GM18858 (cell line): Measurements from ENCODE around the gene ATPAF2.
"Not testable (repeated sequence)": the region's sequence is repeated elsewhere in the genome, so short reads cannot be mapped to it uniquely, and the experiment has no call there.

ENCODE experiments used
- ATAC-seq: cut with Tn5 transposase; IDR thresholded peaks from one replicate; pipeline ENCODE4 v1.9.1; 2021; ENCODE audit not compliant: unreplicated experiment

The ATPAF2 gene

DNA sequence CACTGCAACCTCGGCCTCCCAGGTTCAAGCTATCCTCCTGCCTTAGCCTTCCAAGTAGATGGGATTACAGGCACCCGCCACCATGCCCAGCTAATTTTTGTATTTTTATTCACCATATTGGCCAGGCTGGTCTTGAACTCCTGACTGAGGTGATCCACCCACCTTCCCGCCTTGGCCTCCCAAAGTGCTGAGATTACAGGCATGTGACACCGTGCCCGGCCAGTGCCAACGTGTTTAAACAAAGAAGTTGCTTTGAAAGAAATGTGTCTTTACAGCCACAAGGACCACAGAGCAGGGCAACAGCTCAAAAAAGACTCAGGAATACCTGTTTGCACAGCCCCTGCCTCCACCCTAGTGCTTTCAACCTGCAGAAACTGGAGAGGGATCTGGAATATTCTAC is 25.0 kb downstream of the ATPAF2 start:
- no peak for ATAC-seq

DNA sequence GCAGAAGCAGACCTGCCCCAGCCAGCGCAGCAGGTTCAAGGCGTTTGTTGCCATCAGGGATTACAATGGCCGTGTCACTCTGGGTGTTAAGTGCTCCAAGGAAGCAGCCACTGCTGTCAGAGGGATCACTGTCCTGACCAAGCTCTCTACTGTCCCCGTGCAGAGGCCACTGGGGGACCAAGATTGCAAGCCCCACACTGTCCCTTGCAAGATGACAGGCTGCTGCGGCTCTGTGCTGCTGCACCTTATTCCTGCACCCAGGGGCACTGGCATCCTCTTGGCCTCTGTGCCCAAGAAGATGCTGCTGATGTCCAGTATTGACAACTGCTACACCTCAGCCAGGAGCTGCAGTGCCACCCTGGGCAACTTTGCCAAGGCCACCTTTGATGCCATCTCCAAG is 27.7 kb downstream of the ATPAF2 start:
- no peak for ATAC-seq

DNA sequence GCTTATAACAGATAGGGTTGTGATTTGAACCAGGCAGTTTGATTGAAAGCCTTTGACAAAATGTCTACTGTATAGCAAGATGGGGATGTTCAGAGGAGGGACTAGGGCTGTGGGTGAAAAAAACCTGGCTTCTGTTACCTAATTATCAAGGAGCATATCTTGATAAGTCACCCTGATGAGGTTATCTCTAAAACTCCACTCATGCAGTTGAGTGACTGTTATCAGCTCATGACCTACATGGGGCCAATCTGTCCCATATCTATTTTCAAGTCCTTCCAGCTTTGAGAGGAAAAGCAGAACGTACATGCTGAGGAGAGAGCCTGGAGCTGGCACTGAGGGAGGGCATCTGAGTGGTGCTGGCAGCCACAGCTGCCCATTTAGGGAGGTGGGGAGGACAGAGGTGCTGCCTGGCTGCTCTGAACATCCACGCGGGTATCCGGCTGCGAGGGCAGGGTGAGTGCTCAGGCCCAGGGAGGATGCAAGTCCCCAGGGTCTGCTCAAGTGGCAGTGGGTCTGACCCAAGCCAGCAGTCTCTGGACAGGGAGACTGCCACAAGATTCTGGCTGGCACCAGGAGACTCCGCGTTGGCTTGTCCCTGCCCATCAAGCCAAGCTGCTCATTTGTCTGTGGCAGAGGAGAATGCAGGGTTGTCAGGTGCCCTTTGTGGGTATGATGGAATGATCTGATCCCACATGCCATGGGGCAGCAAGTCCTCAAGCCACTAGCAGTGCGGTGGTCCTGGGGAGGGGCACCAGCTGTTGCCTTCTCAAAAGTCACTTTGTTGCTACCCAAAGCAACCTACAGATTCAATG is 29.2 kb downstream of the ATPAF2 start:
- no peak for ATAC-seq

DNA sequence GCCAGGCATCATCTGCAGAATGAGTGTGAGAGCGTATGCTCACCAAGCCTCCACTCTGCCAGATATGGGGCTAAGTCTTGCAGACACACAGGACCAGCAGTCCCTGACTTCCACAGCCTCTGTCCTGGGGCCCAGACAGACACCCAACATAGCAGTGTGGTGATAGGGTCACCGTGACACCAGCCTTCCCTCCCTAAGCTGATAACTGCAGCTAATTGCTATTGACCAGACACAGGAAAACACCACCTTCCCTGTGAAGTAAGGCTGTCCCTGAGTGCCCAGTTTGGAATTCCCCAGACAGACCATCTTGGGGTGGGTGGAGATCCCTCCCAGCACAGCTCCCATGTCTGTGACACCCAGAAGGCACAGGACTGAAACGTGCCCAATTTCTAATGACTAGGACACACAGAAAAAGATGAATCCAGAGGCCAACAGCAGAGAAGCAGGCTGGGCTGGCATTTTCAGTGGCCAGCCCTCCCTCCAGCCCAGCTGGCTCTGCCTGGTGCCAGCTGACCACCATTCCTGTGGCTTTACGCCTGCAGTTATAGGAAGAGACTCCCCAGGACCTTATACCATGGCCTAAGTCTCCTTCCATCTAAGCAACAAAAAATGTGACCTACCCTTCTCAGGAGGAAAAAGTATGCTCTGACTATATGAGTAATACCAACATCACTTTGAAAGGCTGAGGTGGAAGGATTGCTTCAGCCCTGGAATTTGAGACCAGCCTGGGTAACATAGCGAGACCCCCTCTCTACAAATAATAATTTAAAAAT is 30.3 kb downstream of the ATPAF2 start:
- no peak for ATAC-seq

DNA sequence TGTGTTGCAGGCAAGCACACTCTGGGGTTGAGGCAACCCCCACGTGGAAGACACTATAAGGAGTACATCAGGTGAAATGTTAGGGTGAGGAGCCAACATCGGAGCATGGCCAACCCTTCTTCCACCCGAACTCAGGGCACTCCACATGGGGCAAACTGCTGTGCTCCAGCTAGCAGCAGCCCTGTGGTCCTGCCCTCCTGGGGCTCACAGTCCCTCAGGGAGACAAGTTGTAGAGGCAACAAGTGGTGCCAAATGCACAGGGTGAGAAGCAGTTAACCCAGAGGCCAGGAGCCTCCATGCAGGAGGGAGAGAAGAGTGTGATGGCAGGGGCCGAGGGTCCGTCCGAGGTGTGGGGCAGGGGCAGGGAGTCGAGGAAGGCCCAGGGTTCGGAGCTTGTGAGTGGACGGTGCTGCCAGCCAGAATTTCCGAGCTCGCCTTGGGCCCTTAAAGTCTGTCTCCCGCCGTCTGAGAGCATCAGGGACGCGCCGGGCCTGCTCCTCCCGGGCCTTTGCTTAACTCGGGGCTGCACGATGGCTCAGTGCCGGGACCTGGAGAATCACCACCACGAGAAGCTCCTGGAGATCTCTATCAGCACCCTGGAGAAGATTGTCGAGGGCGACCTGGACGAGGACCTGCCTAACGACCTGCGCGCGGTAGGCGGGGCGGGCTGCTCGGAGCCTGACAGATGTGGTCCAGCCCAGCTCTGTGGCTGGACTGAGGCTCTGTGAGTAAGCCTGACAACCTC is 32.3 kb downstream of the ATPAF2 start:
- no peak for ATAC-seq

DNA sequence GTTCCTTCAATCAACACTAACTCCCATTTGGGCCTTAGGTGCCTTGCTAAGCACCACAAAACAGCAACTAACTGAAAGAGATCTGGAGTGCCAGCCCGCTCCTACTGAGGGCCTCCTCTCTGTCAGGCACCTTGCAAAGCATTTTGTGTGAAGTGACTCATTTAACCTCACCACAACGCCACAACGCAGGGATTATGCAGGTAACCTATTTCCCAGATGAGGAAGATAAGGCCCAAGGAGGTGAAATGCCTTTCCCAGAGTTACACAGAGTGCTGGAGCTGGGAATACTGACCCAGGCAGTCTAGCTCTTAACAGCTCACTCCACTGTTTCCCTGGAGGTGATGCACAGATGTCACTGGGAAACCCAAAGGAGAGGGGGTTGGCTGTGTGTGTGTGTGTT is 33.5 kb downstream of the ATPAF2 start:
- no peak for ATAC-seq

DNA sequence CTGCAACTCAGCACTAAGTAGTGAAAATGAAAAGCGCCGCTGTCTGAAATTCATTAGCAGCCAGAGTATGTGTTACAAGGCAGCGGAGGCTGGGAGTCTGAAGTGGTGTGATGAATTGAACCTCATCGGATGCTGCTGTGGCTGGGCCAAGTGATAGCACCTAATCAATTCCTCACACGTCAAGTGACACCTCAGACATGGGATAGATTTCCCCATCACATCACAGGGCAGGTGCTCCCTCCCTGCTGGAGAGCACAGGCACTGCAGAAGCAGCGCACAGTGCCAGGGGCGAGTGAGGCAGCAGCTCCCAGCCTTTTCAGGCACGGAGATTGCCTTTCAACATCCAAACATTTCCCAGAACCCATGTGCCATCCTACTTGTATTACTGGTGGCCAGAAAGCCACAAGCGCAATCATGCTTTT is 34.1 kb downstream of the ATPAF2 start:
- no peak for ATAC-seq

DNA sequence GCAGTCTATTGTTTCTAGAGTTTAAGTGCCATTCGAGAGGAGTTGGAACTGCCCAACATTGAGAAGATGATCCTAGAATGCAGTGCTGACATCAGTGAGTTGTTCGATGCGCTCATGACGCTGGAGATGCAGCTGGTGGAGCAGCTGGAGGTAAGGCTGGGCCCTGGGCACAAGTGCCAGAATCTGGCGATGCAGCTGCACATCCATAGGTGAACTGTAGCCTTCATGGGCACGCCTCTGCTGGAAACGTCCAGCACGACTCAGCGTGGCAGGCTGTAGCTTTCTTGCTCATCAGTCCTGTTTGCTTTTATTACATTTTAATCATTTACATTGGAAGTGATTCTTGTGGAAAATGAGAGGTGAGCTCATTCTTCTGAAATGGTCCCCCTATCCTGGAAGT is 34.6 kb downstream of the ATPAF2 start:
- no peak for ATAC-seq

DNA sequence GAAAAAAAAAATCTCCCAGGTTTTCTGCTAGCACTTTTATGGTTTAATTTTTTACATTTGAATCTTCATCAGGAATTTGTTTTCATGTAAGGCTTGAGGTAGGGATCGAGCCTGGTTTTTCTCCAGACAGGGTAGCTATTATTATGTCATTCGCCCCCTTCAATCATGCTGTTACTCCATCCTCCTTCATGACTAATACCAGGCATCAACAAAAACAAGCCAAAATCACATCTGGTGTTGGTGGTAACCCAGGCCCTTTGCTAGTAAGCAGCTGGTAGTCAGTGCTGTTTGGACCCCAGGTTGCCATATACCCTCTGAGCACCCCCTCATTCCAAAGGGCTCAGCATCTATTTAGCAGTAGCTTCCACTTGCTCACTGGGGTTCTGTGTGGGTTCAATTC is 36.8 kb downstream of the ATPAF2 start:
- no peak for ATAC-seq

DNA sequence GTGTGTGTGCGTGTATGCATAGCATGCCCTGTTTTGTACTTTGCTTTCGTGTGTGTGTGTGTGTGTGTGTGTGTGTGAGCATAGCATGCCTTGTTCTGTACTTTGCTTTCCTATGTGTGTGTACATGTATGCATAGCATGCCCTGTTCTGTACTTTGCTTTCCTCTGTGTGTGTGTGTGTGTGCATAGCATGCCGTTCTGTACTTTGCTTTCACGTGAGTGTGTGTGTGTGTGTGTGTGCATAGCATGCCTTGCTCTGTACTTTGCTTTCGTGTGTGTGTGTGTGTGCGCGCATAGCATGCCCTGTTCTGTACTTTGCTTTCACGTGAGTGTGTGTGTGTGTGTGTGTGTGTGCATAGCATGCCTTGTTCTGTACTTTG is 38.9 kb downstream of the ATPAF2 start:
- ATAC-seq, result no peak

DNA sequence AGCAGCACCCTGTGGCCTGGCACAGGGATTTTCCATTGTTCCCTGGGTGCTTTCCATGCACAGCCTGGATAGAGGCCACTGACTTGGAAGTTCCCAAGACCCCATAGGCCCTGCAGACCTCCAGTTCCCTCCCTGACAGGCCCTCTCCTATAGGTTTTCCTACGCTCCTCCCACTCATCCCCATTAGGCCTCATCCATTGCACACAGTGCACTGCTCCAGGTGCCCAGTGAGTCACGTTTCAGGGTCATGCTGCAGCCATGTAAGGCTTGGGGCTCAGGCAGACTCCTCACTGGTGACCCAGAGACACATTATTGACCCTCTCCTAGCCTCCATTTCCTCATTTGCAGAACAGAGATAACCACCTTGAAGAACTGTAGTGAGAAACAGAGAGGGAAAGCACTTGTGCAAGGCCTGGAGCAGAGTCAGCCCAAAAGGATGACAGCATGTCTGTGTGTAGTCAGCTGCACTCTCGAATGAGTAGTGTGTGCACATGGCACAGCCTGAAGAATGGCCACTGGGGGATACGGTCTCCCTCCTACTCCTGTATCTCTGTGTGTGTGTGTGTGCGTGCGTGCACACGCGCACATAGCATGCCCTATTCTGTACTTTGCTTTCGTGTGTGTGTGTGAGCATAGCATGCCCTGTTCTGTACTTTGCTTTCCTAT is 39.5 kb downstream of the ATPAF2 start:
- ATAC-seq, result no peak

DNA sequence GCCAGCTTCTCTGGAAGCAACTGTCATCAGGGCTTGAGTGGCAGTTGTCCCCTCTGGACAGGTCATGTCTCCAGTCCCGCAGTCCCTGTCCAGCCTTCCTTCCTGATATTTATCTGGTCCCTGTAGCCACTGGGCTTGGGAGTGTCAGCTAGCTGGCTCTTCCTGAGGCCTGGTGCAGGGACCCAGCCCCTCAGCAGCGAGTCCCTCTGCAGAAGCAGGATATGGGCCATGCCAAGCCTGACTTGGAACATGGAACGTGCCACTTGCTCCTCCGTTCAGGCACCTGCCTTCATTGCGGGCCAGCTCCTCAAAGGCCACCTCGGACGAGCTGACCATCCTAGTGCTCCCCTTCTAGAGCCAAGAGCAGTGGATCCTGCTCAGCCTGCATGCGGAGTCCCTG is 40.0 kb downstream of the ATPAF2 start:
- ATAC-seq, result no peak

DNA sequence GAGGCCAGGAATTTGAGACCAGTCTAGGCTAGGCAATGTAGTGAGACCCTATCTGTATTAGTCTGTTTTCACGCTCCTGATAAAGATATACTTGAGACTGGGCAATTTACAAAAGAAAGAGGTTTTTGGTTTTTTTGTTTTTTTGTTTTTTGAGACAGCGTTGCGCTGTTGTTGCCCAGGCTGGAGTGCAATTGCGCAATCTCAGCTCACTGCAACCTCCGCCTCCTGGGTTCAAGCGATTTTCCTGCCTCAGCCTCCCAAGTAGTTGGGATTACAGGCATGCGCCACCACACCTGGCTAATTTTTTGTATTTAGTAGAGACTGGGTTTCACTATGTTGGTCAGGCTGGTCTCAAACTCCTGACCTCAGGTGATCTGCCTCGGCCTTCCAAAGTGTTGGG is 43.1 kb downstream of the ATPAF2 start:
- ATAC-seq, result not testable (repeated sequence)

DNA sequence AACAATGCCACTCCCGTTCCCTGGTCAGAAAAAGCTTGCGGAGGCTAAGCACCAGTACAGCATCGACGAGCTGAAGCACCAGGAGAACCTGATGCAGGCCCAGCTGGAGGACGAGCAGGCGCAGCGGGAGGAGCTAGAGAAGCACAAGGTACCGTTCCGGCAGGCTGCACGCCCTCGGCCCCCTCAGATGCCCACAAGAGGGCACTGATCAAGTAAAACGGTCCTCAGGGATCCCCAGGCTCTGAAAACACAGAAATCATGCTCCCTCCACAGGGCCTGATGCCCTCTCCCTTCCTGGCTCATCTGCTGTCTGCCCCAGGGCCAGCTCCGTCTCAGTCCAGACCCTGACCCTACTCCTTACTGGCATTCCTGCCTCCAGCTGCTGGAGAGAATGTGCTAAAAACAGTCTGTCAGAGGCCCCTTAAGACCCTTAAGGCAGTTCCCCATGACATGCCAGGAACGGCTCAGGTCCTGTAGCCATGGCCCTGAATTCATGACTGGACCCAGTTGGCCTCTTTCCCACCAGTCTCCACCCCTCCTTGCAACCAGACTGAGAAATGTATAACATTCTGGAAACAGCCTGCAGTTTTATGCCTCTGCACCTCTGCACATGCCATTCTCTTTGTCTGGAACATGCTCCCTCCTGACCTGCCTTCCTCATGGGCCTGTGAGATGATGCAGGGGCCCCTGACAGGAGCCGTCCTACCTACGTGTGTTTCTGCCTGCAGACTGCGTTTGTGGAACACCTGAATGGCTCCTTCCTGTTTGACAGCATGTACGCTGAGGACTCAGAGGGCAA is 44.5 kb downstream of the ATPAF2 start:
- ATAC-seq, result no peak

DNA sequence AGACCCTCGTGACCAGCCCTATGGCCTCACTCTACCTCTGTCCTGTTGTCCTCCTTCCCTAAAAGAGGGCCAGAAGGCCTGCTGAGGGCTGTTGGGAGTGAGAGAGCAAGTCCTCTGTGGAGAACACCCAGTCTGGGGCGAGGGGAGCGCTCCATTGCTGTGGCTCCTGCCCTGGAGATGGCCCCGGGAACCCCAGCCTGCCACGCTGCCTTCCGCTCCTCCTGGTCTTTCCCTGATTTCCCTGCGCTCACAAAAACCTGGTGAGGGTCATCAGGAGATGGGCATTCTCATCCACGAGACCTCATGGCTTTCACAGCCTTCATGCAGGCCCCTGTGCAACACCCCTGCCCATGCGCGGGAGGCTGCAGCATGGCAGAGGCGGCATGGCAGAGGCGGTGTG is 45.1 kb downstream of the ATPAF2 start:
- no peak for ATAC-seq

DNA sequence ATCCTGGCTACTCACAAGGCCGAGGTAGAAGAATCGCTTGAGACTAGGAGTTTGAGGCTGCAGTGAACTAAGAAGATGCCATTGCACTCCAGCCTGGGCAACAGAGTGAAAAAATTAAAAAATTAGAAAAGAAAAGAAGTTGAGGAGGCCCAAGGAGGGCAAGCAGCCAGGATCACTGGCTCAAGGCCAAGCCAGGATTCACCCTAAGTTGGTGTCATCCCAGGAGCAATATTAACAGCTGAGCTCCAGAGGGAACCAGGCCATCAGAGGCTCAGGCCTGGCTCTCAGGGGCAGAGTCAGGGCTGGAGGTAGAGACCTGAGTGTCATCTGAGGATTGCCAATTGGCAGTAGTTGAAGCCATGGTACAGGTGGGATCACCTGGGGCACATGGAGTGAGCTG is 45.6 kb downstream of the ATPAF2 start:
- ATAC-seq, result no peak

DNA sequence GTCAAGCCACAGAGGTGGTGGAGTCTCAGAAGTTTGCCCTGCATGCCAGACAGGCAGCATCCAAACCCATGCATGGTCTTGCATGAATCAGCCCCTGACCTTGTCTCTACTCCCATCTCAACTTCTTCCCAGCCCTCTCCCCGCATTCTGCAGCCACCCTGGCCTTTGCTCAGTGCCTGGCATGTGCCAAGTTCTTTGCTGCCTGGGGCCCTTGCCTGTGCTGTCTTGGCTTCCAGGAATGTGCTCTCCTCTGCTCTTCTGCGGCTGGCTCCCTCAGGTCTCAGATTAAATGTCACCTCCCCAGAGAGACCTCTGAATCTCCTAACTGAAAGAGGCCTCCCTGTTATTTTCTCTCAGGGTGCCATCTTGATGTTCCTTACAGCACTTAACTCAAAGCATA is 48.7 kb downstream of the ATPAF2 start:
- no peak for ATAC-seq

DNA sequence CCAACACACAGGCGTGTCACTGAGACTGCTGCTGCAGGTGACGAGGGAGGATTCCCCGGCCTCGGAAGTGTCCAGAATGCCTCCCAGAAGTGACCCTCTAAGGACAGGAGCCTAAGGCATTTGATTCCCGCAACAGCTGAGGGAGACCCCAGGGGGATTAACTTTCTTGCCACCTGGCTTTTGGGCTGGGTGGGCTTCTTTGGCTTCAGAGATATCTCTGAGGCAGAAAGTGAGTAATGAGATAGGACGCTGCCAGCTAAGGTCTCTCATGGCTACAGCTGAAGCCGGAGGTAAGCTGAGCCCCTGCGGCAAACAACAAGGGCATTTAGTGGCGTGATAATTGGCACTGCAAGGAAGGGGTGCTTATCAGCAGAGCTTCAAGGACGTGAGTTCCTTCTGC is 49.4 kb downstream of the ATPAF2 start:
- ATAC-seq, result no peak

DNA sequence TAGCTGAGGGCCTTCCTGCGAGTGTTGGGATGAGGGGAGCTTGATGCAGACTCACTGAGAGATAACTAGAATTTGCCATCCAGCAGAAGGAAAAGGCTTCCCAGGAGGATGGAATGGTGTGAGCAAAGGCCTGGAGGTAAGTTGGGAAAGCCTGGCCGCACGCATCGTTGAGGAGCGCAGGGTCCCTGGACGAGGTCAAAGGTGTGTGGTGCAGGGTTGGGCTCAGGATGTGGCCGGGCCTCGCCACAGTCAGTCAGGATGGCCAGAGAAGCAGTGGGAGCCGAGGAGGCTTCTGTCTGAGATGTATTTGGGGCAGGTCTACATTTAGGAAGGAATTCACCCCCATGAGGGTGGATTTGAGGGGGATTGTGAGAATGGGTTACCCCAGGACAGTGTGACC is 49.9 kb downstream of the ATPAF2 start:
- ATAC-seq, result no peak

DNA sequence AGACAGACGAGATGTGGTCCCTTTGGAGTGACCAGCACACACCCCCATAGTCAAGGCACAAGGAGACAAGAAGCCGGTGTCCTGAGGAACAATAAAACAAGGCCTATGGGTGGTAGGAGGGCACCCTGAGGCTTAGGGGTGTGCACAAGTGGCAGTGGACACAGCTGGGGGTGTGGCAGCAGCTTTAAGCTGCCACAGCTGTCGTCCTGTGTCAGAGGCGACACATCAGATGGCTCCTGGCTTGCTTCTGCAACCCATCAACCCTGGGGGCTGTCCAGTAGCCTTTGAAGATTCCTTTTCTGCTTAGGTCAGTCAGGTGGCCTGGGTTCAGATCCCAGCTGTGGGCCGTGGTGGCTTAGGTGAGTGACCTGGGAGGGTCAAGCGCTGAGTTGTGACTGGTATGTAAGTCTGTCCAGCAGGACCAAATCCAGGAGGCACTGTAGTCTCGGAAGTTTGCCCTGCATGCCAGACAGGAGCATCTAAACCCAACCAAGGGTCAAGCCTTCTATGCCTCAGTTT is 50.5 kb downstream of the ATPAF2 start:
- no peak for ATAC-seq
